ENCODE results near the gene TRIM38. TPM values are rescaled to one million over a fixed set of nuclear protein-coding genes. Genes with fewer than 3 reads are reported as not detected.

Gene TRIM38
- total RNA-seq, 4 donors from 2014 or later, result 3.9 to 14.9 (median 6.4) TPM

- WGBS, result 96% methylated on average over 2 of the region's 2 CpGs
- no peaks in the 10 kb centered on the region for H3K9me3 ChIP-seq
- H3K36me3 ChIP-seq, result no peaks in the 10 kb centered on the region
- no peak overlapping the region for H3K4me3 ChIP-seq
- H3K27ac ChIP-seq, result no peak overlapping the region
- H3K4me1 ChIP-seq, result peaks cover 27% of the 10 kb centered on the region
- no peaks in the 10 kb centered on the region for H3K27me3 ChIP-seq
- no peak for TF ChIP-seq POLR2AphosphoS5 (IDR thresholded peaks at IDR 0.05)
- no peak for DNase-seq (ENCODE audit: low spot score in 2 of 2)
These were observed 72.3 kb downstream of the TRIM38 start for GRCh38 chr6:26034905-26035304.

Other genes starting within 250 kb of the TRIM38 start
- not detected for gene SLC17A4, start 208.1 kb upstream of the TRIM38 start, total RNA-seq
- not detected for gene SLC17A1, start 130.8 kb upstream of the TRIM38 start, total RNA-seq
- gene SLC17A3, start 88.6 kb upstream of the TRIM38 start, total RNA-seq, result not detected
- not detected for gene SLC17A2, start 32.1 kb upstream of the TRIM38 start, total RNA-seq
- gene HFE, start 124.6 kb downstream of the TRIM38 start, total RNA-seq, result 1 to 10 TPM; 2.1 to 4.2 (median 3.6) TPM

Data from suprapubic skin (tissue), 4 donors.